MM.1S (cell line): ENCODE results near the gene SUGP1.

Experiments used
- EZH2 ChIP-seq: fragments of 300-600 bp; sonication (generic); optimal IDR thresholded peaks from 2 replicates; pipeline ENCODE3; 2017; ENCODE audit warnings: low read depth, mild to moderate bottlenecking, antibody characterized with exemption, low read length, mixed read lengths
- TF ChIP-seq, protein P1 (sequence below): fragments of 300-600 bp; sonication (generic); IDR thresholded peaks from 2 replicates; pipeline ENCODE4 v1.5.1; 2016; ENCODE audit warnings: antibody characterized with exemption, low read length, mixed read lengths

DNA sequence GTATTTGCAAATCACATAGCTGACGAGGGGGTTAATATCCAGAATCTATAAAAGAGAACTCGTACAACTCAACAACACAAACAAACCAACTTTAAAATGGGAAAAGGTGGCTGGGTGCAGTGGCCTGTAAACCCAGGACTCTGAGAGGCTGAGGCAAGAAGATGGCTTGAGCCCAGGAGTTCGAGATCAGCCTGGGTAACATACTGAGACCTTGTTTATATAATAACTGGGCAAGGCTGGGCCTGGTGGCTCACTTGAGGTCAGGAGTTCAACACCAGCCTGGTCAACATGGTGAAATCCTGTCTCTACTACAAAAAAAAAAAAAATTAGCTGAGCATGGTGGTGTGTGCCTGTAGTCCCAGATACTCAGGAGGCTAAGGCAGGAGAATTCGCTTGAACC lies 25.4 kb downstream of the SUGP1 start:
- TF ChIP-seq, protein P1, sequence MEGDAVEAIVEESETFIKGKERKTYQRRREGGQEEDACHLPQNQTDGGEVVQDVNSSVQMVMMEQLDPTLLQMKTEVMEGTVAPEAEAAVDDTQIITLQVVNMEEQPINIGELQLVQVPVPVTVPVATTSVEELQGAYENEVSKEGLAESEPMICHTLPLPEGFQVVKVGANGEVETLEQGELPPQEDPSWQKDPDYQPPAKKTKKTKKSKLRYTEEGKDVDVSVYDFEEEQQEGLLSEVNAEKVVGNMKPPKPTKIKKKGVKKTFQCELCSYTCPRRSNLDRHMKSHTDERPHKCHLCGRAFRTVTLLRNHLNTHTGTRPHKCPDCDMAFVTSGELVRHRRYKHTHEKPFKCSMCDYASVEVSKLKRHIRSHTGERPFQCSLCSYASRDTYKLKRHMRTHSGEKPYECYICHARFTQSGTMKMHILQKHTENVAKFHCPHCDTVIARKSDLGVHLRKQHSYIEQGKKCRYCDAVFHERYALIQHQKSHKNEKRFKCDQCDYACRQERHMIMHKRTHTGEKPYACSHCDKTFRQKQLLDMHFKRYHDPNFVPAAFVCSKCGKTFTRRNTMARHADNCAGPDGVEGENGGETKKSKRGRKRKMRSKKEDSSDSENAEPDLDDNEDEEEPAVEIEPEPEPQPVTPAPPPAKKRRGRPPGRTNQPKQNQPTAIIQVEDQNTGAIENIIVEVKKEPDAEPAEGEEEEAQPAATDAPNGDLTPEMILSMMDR: no peak
- TF ChIP-seq EZH2: no peak
